HCT116 (cell line): ENCODE results near the gene TRPM3. TPM values are rescaled to one million over a fixed set of nuclear protein-coding genes. Genes with fewer than 3 reads are reported as not detected.
A peak's percentile ranks its signal among the peaks of the same experiment; 100 is the strongest.

Source experiments
- ATAC-seq: fragments of 200-7000 bp; cut with Tn5 transposase; 2 replicates; pipeline ENCODE4 v1.9.1; 2020; ENCODE audit warnings: mild to moderate bottlenecking, moderate library complexity
- BruUV-seq: library from RNA; stranded (reverse); fragments of 400-500 nt; replicated peaks from 2 replicates; lab custom pipeline; 2021; lab: Mats Ljungman, UMichigan
- CTCF ChIA-PET: fragments of 300-600 bp; sonication (Branson Sonifier 250); formaldehyde crosslinking; loops from one replicate; lab custom pipeline; 2021; ENCODE audit warnings: antibody characterized with exemption; lab: Charles Lee
- POLR2A ChIA-PET: fragments of 300-600, 350-600 bp; sonication (Branson Sonifier 250); formaldehyde crosslinking; loops from one replicate; lab custom pipeline; 2021; ENCODE audit warnings: antibody characterized with exemption; lab: Charles Lee
- RAD21 ChIA-PET, 2 experiments: fragments of 300-600 bp; sonication (Branson Sonifier 250); formaldehyde crosslinking; loops; one replicate each; lab custom pipeline; 2023; ENCODE audit warnings: low total read pairs in 2 of 2; ENCODE audit not compliant: uncharacterized antibody in 2 of 2, unreplicated experiment in 2 of 2, low non-redundant PET in 1 of 2; lab: Charles Lee
- DNase-seq: peaks from one replicate; pipeline ENCODE4 v3.0.0-alpha.2; 2010; ENCODE audit warnings: low read depth, low spot score
- H2AFZ ChIP-seq: fragments of 200-600 bp; shearing (Covaris generic), sonication (generic); 2 replicates; pipeline ENCODE4 v1.6.1; 2017; ENCODE audit warnings: low read depth, mixed run types, mixed read lengths, antibody characterized with exemption, low read length; ENCODE audit not compliant: poor library complexity, severe bottlenecking
- H3K27ac ChIP-seq: 2 replicates; pipeline ENCODE4 v1.5.1; 2012; ENCODE audit warnings: low read depth, low read length
- H3K27me3 ChIP-seq: fragments of 200-600 bp; sonication (generic); 2 replicates; pipeline ENCODE4 v1.6.1; 2016; ENCODE audit warnings: mixed run types, low read length, mixed read lengths; ENCODE audit not compliant: insufficient read depth
- H3K36me3 ChIP-seq, 2 experiments: fragments of 200-500 bp in 1 of 2; fragments of 200-600 bp in 1 of 2; sonication (Bioruptor generic) in 1 of 2; sonication (generic) in 1 of 2; 2 replicates each; pipeline versions ENCODE4 v1.5.1 to v1.6.1; 2014 to 2016; ENCODE audit warnings: low read length in 2 of 2, inconsistent platforms in 1 of 2, mixed read lengths in 1 of 2, mixed run types in 1 of 2; ENCODE audit not compliant: insufficient read depth in 2 of 2, control insufficient read depth in 1 of 2
- H3K4me1 ChIP-seq, 2 experiments: fragments of 200-600 bp in 1 of 2; sonication (generic) in 1 of 2; 2 replicates each; pipeline versions ENCODE4 v1.5.1 to v1.6.1; 2012 to 2017; ENCODE audit warnings: low read length in 2 of 2, inconsistent platforms in 1 of 2, mild to moderate bottlenecking in 1 of 2, mixed read lengths in 1 of 2, mixed run types in 1 of 2, moderate library complexity in 1 of 2; ENCODE audit not compliant: insufficient read depth in 2 of 2, control insufficient read depth in 1 of 2
- H3K4me2 ChIP-seq: fragments of 200-600 bp; sonication (generic); 2 replicates; pipeline ENCODE4 v1.6.1; 2017; ENCODE audit warnings: mixed run types, low read length, mixed read lengths
- H3K4me3 ChIP-seq, 2 experiments: fragments of 200-600 bp in 1 of 2; sonication (generic) in 1 of 2; replicated peaks in 1 of 2; 2 replicates each; pipeline ENCODE4 v1.5.1; 2011 to 2016; ENCODE audit warnings: low read length in 2 of 2, control low read depth in 1 of 2, low read depth in 1 of 2, mild to moderate bottlenecking in 1 of 2, mixed read lengths in 1 of 2, mixed run types in 1 of 2
- H3K79me2 ChIP-seq: fragments of 200-600 bp; sonication (generic); 2 replicates; pipeline ENCODE4 v1.6.1; 2017; ENCODE audit warnings: mild to moderate bottlenecking, mixed run types, low read length, moderate library complexity, mixed read lengths; ENCODE audit not compliant: insufficient read depth
- H3K9ac ChIP-seq: fragments of 200-600 bp; sonication (generic); 2 replicates; pipeline ENCODE4 v1.6.1; 2016; ENCODE audit warnings: low read length, mixed read lengths
- H3K9me2 ChIP-seq: fragments of 200-600 bp; sonication (generic), shearing (Covaris generic); 2 replicates; pipeline ENCODE4 v1.6.1; 2017; ENCODE audit warnings: mixed run types, mild to moderate bottlenecking, moderate library complexity; ENCODE audit not compliant: insufficient read depth
- H3K9me3 ChIP-seq, 2 experiments: fragments of 200-500 bp in 1 of 2; fragments of 200-600 bp in 1 of 2; sonication (Bioruptor generic) in 1 of 2; sonication (generic) in 1 of 2; 2 replicates each; pipeline ENCODE4 v1.6.1; 2014 to 2017; ENCODE audit warnings: low read length in 2 of 2, mixed read lengths in 2 of 2, inconsistent platforms in 1 of 2, low read depth in 1 of 2, mild to moderate bottlenecking in 1 of 2, mixed run types in 1 of 2, moderate library complexity in 1 of 2; ENCODE audit not compliant: control insufficient read depth in 1 of 2, insufficient read depth in 1 of 2
- H4K20me1 ChIP-seq: fragments of 200-600 bp; sonication (generic), shearing (Covaris generic); 2 replicates; pipeline ENCODE4 v1.6.1; 2017; ENCODE audit warnings: mixed run types, mild to moderate bottlenecking, moderate library complexity; ENCODE audit not compliant: insufficient read depth
- CEBPB ChIP-seq: IDR thresholded peaks from 2 replicates; pipeline ENCODE4 v1.6.1; 2012; ENCODE audit warnings: low read depth
- CTCF ChIP-seq, 3 experiments: fragments of 200-600 bp in 1 of 3; sonication (generic) in 1 of 3; IDR thresholded peaks in 2 of 3; conservative IDR thresholded peaks in 1 of 3; 2 replicates each; pipeline ENCODE4 v1.5.1; 2012 to 2017; ENCODE audit warnings: low read depth in 2 of 3, low read length in 2 of 3, antibody characterized with exemption in 1 of 3, borderline replicate concordance in 1 of 3, control low read depth in 1 of 3, mild to moderate bottlenecking in 1 of 3, mixed read lengths in 1 of 3, mixed run types in 1 of 3, moderate library complexity in 1 of 3; ENCODE audit not compliant: insufficient read depth in 1 of 3
- ELF1 ChIP-seq: IDR thresholded peaks from 2 replicates; pipeline ENCODE4 v1.6.1; 2012; ENCODE audit warnings: low read depth, borderline replicate concordance
- EZH2 ChIP-seq: fragments of 200-600 bp; sonication (generic); IDR thresholded peaks from 2 replicates; pipeline ENCODE4 v1.6.1; 2017; ENCODE audit warnings: antibody characterized with exemption, mixed run types
- JUND ChIP-seq: IDR thresholded peaks from 2 replicates; pipeline ENCODE4 v1.6.1; 2012
- RAD21 ChIP-seq: IDR thresholded peaks from 2 replicates; pipeline ENCODE4 v1.6.1; 2012; ENCODE audit warnings: low read depth, mild to moderate bottlenecking
- SRF ChIP-seq: IDR thresholded peaks from 2 replicates; pipeline ENCODE4 v1.6.1; 2012; ENCODE audit warnings: low read depth
- YY1 ChIP-seq: IDR thresholded peaks from 2 replicates; pipeline ENCODE4 v1.6.1; 2011; ENCODE audit warnings: low read length, low read depth, moderate library complexity, mild to moderate bottlenecking; ENCODE audit not compliant: insufficient replicate concordance; ENCODE audit errors: extremely low read depth
- intact Hi-C: fragments of 100-400 bp; cut with micrococcal nuclease; formaldehyde crosslinking; loops from 2 replicates; pipeline ENCODE4 v1.10.0; 2022
- total RNA-seq: library from RNA; stranded (reverse); gene quantifications from one replicate; pipeline ENCODE4 v1.2.1, GENCODE V29; 2021; ENCODE audit not compliant: unreplicated experiment

TRPM3 gene
- total RNA-seq, 1 experiment from 2014 or later, result not detected

- TF ChIP-seq CEBPB (no peak), YY1 (no peak), JUND (no peak)
- TF ChIP-seq, all 23 proteins: peak for 0
Observed at GRCh38 chr9:70485273-70485858, 636.1 kb downstream of the TRPM3 start (continued).

- no peaks in the 10 kb centered on the region for H3K9me2 ChIP-seq
- no peak overlapping the region for H3K4me2 ChIP-seq
- no peaks in the 10 kb centered on the region for H4K20me1 ChIP-seq
- ChIA-PET CTCF (interaction anchor here (0.6 to 2.1 kb wide), 8 partner anchors 10 to 144 kb away, joined by 3 to 10 read pairs (median 4); partner anchors contain the start of gene KLF9), POLR2A (interaction anchor here (1.0 kb wide), 1 partner anchor 64 kb away, joined by 6 read pairs; no protein-coding TSS in a partner anchor), RAD21 (interaction anchor here in 1 of 2 experiments (1.3 kb wide), 1 partner anchor 66 kb away, joined by 6 read pairs; no protein-coding TSS in a partner anchor)
- no peak overlapping the region for H3K27ac ChIP-seq
- peaks cover 7 to 24% of the 10 kb centered on the region in 2 experiments for H3K4me1 ChIP-seq
- no peak overlapping the region for H3K9ac ChIP-seq
- no TSS peak for BruUV-seq
- no peaks in the 10 kb centered on the region for H3K36me3 ChIP-seq
- H3K79me2 ChIP-seq, result no peaks in the 10 kb centered on the region
- H2AFZ ChIP-seq, result peak overlapping the region; percentile 90
- no peak overlapping the region for H3K4me3 ChIP-seq
- DNase-seq (peak; percentile 68), ATAC-seq (peak; percentile 96)
- H3K27me3 ChIP-seq, result no peaks in the 10 kb centered on the region
- intact Hi-C loops, result loop anchor here (1.0 to 10.0 kb wide), 4 partner anchors 66 to 144 kb away; no protein-coding TSS in a partner anchor
- TF ChIP-seq RAD21, result peak; percentile 78
- TF ChIP-seq SRF, result no peak
- TF ChIP-seq EZH2, result no peak
- TF ChIP-seq CTCF (IDR thresholded peaks at IDR 0.05 in 2 of 3, conservative IDR thresholded peaks at IDR 0.05 in 1 of 3; ENCODE audit: borderline replicate concordance in 1 of 3, insufficient read depth in 1 of 3, low read depth in 2 of 3, low read length in 2 of 3), result peak; percentile 54 to 84 (median 81); a peak in 5 of 6 replicates
- TF ChIP-seq ELF1, result no peak
- no peaks in the 10 kb centered on the region for H3K9me3 ChIP-seq
Observed at GRCh38 chr9:70484232-70485130, 636.9 kb downstream of the TRPM3 start.
